ENCODE results near the gene CD86. TPM values are rescaled to one million over a fixed set of nuclear protein-coding genes. Genes with fewer than 3 reads are reported as not detected.

Gene CD86
- total RNA-seq, 1 donor from 2014 or later: not detected

GRCh38 chr3:122168044-122168443, 112.9 kb downstream of the CD86 start:
- Mint-ChIP-seq H3K4me3 (no peak overlapping the region), H3K27ac (ENCODE audit: unreplicated experiment) (no peak overlapping the region), H3K4me1 (no peaks in the 10 kb centered on the region), H3K9me3 (peaks cover 6% of the 10 kb centered on the region), H3K36me3 (ENCODE audit: low read depth) (no peaks in the 10 kb centered on the region), H3K27me3 (ENCODE audit: low read depth) (peaks cover 8% of the 10 kb centered on the region)
- DNase-seq (ENCODE audit: low read depth, low spot score): no peak
- TF ChIP-seq CTCF (conservative IDR thresholded peaks at IDR 0.05): no peak

DNA sequence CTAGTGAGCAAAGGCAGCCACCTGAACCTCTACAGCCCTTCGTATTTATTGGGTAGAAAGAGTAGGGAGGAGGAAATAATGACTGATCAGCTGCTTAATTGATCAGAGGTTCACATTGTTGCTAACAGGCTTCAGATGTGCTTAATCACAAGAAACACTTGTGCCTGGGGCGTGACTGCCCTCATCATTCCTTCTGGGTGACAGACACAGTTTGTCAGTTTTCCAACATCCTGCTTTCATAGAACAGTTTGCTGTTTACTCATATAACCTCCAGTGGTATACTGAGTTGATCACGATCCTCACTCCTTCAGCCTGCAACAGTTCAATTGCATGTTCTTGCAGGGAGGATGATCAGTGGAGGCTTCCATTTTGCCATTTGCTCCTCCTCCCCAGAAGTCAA, 114.7 kb downstream of the CD86 start:
- Mint-ChIP-seq H3K27me3 (ENCODE audit: low read depth) (peaks cover 11% of the 10 kb centered on the region), H3K4me3 (no peak overlapping the region), H3K27ac (ENCODE audit: unreplicated experiment) (no peak overlapping the region), H3K9me3 (peaks cover 6% of the 10 kb centered on the region), H3K36me3 (ENCODE audit: low read depth) (no peaks in the 10 kb centered on the region), H3K4me1 (no peaks in the 10 kb centered on the region)
- no peak for TF ChIP-seq CTCF (conservative IDR thresholded peaks at IDR 0.05)
- DNase-seq (ENCODE audit: low read depth, low spot score): no peak

Other genes with a start within 250 kb of the CD86 start
- 45.1 and 47.2 TPM in 2 replicates for gene IQCB1, start 220.3 kb upstream of the CD86 start, total RNA-seq
- gene EAF2, start 220.2 kb upstream of the CD86 start, total RNA-seq: 4.0 and 4.2 TPM in 2 replicates
- gene SLC15A2, start 161.0 kb upstream of the CD86 start, total RNA-seq: 1.2 and 1.4 TPM in 2 replicates
- not detected in 2 replicates for gene ILDR1, start 33.1 kb upstream of the CD86 start, total RNA-seq
- not detected in 2 replicates for gene CASR, start 128.3 kb downstream of the CD86 start, total RNA-seq